Adrenal gland (tissue), 5 donors: ENCODE data around the gene NABP2.

Source experiments
- CTCF ChIP-seq, 6 experiments: fragments of 450-650 bp in 4 of 6; fragments of 200-600 bp in 2 of 6; sonication (generic) in 1 of 6; IDR thresholded peaks; 1 replicate in 5 of 6; 2 replicates in 1 of 6; pipeline versions ENCODE4 v1.5.1 to v1.8.0; 2016 to 2021; ENCODE audit warnings: antibody characterized with exemption in 6 of 6, mild to moderate bottlenecking in 2 of 6, moderate library complexity in 1 of 6
- POLR2A ChIP-seq, 2 donors: fragments of 450-650 bp; IDR thresholded peaks; one replicate each; pipeline ENCODE4 v1.6.1; 2017; ENCODE audit warnings: antibody characterized with exemption in 2 of 2, mild to moderate bottlenecking in 2 of 2, moderate library complexity in 1 of 2
- donor health status: DM: no; HTN: no; CAD: no.

- TF ChIP-seq CTCF (IDR thresholded peaks at IDR 0.05) = no peak
- TF ChIP-seq POLR2A (IDR thresholded peaks at IDR 0.05) = no peak
Measured at GRCh38 chr12:56230432-56231183, 6.5 kb downstream of the NABP2 start.
